HG02798 (cell line): ENCODE measurements around the gene LATS2.
"Not testable (repeated sequence)": the region's sequence is repeated elsewhere in the genome, so short reads cannot be mapped to it uniquely, and the experiment has no call there.

Experiments
- ATAC-seq: cut with Tn5 transposase; IDR thresholded peaks from one replicate; pipeline ENCODE4 v1.9.1; 2021; ENCODE audit warnings: mild to moderate bottlenecking; ENCODE audit not compliant: unreplicated experiment, poor library complexity

The LATS2 gene

DNA sequence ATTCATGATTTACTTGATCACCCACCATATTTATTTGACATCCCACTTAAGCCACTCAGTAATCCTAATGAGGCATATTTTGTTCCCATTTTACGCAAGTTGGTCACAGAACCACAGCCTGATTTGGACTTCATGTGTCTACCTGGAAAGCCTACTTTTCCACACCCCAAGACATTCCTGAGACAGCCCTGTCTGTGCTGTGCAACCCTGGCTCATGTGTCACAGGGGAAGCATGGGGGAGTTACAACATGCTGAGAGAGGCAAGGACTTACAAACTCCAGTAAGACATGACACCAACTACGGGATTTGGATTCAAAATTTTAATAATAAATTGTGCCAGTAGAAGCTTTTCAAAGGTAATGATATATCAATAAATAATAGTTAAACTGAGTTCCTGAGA lies 88.7 kb downstream of the LATS2 start:
- ATAC-seq: no peak

DNA sequence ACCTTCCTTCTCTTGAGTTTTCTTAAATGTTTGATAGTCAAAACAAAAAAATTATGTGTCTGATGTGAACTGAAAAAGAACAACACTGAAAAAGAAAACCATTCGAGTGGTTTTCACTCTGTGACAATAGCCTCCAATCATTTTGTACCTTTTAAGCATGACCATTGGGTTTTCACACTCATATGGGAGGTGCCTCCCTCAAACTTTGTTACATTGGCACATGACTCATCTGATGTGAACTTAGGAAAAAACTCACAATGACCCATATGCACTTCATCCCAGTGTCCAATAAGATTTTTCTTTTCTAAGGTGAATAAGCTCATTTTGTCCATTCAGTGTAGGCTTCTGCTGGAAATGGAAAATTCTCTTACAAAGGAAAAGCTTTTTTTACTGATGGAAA lies 92.2 kb downstream of the LATS2 start:
- no peak for ATAC-seq

- no peak for ATAC-seq
These were observed 92.6 kb downstream of the LATS2 start for GRCh38 chr13:20968745-20969144.

DNA sequence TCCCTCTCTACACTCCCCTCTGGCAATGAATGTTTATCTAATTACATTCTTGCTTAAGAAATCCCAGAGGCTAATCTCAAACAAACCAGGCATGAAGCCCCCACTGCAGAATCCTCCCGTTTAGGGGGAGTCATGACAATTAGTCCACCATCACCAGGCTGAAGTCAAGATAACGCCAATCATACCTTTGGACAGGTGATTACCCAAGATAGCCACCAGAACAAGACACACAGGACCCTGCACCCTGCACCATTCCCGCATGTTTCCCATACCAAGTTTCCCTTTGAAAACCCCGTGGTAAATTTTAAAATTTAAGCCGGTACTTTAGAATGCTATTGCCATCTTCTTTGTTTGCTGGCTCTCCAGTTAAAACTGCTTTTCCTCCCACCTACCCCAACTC lies 94.0 kb downstream of the LATS2 start:
- ATAC-seq: no peak

GRCh38 chr13:20964904-20965303 lies 96.5 kb downstream of the LATS2 start:
- ATAC-seq: no peak

DNA sequence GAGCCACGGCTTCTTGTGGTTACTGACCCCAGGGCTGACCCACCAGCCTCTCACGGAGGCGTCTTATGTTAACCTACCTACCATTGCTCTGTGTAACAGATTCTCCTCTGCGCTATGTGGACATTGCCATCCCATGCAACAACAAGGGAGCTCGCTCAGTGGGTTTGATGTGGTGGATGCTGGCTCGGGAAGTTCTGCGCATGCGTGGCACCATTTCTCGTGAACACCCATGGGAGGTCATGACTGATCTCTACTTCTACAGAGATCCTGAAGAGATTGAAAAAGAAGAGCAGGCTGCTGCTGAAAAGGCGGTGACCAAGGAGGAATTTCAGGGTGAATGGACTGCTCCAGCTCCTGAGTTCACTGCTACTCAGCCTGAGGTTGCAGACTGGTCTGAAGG lies 99.7 kb downstream of the LATS2 start:
- not testable (repeated sequence) for ATAC-seq

DNA sequence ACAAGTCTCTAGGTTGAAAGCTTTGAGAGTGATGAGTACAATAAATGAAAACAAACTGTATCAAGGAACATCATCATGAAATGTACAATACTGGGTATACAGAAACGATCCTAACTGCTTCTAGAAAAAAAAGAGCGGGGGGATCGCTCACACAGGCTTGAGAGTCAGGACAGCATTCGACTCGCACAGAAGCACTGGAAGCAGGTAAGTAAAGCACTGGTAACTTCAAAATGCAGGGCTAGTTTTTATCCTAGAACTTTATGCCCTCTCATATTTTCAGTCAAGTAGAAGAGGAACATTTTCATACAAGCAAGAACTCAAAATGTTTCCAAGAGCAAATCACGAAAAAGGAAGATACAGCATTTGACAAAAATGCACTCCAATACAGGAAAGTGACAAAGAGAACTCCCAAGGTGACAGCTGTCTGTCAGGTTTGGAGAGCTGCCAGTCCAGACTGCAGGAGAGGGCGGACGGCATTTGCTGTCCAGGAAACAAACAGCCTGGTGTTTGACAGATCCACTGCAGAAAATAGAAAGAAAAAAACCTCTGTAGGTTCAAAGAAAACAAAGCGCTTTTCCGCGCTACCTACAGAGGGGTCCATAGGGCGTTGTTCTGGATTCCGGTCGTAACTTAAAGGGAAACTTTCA lies 100.6 kb downstream of the LATS2 start:
- ATAC-seq: no peak

DNA sequence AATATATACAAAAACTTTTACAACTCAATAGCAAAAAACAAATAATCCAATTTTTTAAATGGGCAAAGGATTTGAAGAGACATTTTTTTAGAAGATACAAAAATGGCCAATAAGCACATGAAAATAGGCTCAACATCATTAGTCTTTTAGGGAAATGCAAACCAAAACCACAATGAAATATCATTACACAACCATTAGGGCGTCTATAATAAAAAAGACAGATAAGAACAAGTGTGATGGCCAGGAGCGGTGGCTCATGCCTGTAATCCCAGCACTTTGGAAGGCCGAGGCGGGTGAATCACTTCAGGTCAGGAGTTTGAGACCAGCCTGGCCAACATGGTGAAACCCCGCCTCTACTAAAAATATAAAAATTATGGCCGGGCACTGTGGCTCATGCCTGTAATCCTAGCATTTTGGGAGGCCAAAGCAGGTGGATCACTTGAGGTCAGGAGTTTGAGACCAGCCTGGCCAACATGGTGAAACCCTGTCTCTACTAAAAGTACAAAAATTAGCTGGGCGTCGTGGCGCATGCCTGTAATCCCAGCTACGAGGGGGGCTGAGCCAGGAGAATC lies 104.3 kb downstream of the LATS2 start:
- not testable (repeated sequence) for ATAC-seq

DNA sequence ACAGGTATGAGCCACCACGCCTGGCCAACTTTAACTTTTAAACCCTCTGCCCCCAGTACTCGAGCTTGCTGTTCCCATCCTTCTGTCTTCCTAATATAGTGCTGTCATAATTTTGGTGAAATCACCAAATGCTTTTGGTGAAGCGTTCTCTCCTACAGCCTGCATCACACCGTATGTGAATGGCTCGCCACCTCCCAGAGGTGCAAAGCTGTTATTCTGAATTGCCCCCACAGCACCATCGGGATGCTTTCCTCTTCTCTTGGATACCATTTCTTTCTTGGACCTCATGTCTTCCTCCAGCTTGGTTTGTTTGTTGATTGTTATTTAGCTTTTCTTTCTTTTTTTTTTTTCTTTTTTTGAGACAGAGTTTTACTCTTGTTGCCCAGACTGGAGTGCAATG lies 105.9 kb downstream of the LATS2 start:
- no peak for ATAC-seq

- no peak for ATAC-seq
These were observed 108.0 kb downstream of the LATS2 start for GRCh38 chr13:20953245-20953931.

- ATAC-seq: no peak
These were observed 108.5 kb downstream of the LATS2 start for GRCh38 chr13:20952838-20953237.

DNA sequence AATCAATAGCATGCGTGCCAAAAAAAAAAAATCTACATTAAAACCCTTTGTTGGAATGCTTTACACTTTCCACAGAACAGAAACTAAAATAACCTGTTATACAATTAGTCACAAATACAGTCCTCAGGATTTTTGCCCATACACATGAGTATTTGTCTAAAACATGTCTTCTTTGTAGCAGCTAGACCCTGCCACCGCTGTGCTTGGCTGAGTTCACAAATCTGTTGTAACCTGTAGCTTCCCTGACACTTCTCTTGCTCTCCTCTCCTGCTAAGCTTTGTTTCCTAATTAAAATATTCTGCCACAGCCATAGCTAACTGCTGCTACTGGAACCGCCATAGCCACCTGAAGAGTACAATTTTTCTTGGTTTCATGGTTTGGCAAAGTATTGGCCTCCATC lies 113.4 kb downstream of the LATS2 start:
- not testable (repeated sequence) for ATAC-seq

DNA sequence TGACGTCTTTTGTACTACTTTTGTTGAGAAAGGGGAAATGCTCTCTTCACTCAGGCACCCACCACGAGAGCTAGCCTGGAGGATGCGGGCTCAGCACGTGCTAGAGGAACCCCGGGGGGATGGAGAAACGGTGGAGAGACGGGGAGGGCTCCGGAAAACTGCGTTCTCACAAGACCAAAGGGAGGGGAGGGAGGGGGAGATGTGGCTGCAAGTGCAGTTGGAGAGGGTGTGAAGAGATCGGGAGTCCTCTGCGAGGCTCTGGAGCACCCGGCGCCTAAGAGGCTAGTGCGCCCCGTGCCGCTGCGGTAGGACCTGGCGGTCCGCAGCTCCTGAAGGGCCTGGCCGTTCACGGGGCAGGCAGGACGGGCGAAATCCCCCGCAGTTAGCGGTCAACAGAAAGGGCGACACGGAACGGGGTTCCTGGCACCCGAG lies 115.4 kb downstream of the LATS2 start:
- ATAC-seq: no peak

DNA sequence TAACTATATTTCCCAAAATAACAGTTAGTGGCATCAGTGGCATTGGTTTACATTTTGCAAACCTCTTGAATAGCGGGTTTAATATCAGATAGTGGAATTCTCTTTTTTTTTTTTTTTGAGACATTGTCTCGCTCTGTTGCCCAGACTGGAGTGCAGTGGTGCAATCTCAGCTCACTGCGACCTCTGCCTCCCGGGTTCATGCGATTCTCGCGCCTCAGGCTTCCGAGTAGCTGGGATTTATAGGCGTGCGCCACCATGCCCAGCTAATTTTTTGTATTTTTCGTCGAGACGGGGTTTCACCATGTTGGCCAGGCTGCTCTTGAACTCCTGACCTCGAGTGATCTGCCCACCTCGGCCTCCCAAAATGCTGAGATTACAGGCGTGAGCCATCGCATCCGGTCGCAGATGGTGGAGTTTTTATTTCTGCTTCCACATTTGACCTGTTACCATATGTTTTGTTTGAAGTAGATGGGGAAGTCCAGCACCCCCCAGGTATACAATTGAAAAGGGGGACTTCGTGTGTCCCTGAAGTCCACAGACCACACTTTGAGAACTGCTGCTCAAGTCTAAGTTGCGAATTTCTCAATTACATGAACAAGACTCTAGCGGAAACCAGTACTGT lies 118.3 kb downstream of the LATS2 start:
- ATAC-seq: no peak

GRCh38 chr13:20940511-20940910 lies 120.9 kb downstream of the LATS2 start:
- not testable (repeated sequence) for ATAC-seq

- no peak for ATAC-seq
These were observed 121.3 kb downstream of the LATS2 start for GRCh38 chr13:20940083-20940482.

DNA sequence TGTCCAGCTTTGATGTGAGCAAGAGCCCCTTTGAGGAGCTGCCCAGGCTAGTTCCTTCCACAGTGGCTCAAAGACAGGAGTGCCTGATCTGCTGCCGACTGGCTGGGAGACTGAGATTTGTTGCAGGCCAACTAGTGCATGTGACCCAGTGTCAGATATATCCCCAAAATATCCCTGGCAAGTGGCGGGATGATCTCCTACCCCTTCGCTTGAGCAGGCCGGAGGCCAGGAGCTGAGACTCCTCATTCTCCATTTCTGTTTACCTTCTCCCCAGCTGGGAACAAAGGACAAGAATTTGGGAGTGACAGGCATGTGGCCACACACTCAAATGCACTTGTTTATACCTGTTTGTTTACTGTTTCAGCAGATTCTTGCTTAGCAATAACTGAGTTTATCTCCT lies 121.7 kb downstream of the LATS2 start:
- ATAC-seq: no peak

- no peak for ATAC-seq
These were observed 123.1 kb downstream of the LATS2 start for GRCh38 chr13:20938302-20938701.

GRCh38 chr13:20927596-20928257 lies 133.7 kb downstream of the LATS2 start:
- no peak for ATAC-seq

DNA sequence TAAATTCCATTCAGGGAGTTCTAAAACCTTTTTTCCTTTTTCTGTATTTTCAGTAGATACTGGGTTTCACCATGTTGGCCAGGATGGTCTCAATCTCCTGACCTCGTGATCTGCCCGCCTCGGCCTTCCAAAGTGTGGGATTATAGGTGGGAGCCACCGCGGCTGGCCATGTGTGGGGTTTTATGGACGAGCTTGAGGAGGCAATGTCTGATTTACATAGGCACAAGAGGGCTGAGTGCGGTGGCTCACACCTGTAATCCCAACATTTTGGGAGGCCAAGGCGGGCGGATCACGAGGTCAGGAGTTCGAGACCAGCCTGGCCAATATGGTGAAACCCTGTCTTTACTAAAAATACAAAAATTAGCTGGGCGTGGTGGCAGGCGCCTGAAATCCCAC lies 136.0 kb downstream of the LATS2 start:
- not testable (repeated sequence) for ATAC-seq
